SK-N-SH (cell line): Measurements from ENCODE around the gene ZNF679. TPM values are rescaled to one million over a fixed set of nuclear protein-coding genes. Genes with fewer than 3 reads are reported as not detected.
"Not testable (repeated sequence)": the region's sequence is repeated elsewhere in the genome, so short reads cannot be mapped to it uniquely, and the experiment has no call there.

ENCODE experiments used
- CTCF ChIA-PET: fragments of 300-600, 350-600 bp; formaldehyde crosslinking; extraction: SDS; loops from one replicate; lab custom pipeline; 2021; lab: Yijun Ruan, JAX
- POLR2A ChIA-PET: fragments of 350-600 bp; sonication (Branson Sonifier 250); formaldehyde crosslinking; extraction: SDS; loops from one replicate; lab custom pipeline; 2020; ENCODE audit warnings: antibody characterized with exemption, inconsistent platforms; lab: Yijun Ruan, JAX
- DNase-seq: peaks from one replicate; pipeline ENCODE4 v3.0.0; 2012
- H2AFZ ChIP-seq: fragments of 200-600 bp; sonication (generic); 2 replicates; pipeline ENCODE4 v1.8.1; 2016; ENCODE audit warnings: antibody characterized with exemption, mild to moderate bottlenecking, low read depth
- H3F3A ChIP-seq: fragments of 200-600 bp; sonication (generic); replicated peaks from 2 replicates; pipeline ENCODE3; 2016; ENCODE audit warnings: antibody characterized with exemption, mild to moderate bottlenecking; ENCODE audit not compliant: insufficient read depth
- H3K27ac ChIP-seq, 2 experiments: fragments of 200-500 bp in 1 of 2; fragments of 200-600 bp in 1 of 2; sonication (Bioruptor generic) in 1 of 2; sonication (generic), shearing (Covaris generic) in 1 of 2; 2 replicates each; pipeline versions ENCODE4 v1.5.1 to v1.6.1; 2014 to 2016; ENCODE audit warnings: low read depth in 2 of 2, inconsistent platforms in 1 of 2, low read length in 1 of 2, mild to moderate bottlenecking in 1 of 2, mixed read lengths in 1 of 2
- H3K27me3 ChIP-seq: fragments of 200-600 bp; sonication (generic), shearing (Covaris generic); 2 replicates; pipeline ENCODE4 v1.6.1; 2016; ENCODE audit warnings: mixed run types; ENCODE audit not compliant: insufficient read depth
- H3K36me3 ChIP-seq, 2 experiments: fragments of 200-500 bp in 1 of 2; fragments of 200-600 bp in 1 of 2; sonication (Bioruptor generic) in 1 of 2; sonication (generic) in 1 of 2; replicated peaks in 1 of 2; 2 replicates each; pipeline versions ENCODE3 to v1.5.1; 2014 to 2016; ENCODE audit warnings: low read length in 1 of 2, mild to moderate bottlenecking in 1 of 2; ENCODE audit not compliant: insufficient read depth in 2 of 2, control insufficient read depth in 1 of 2
- H3K4me1 ChIP-seq, 2 experiments: fragments of 200-500 bp in 1 of 2; fragments of 200-600 bp in 1 of 2; sonication (Bioruptor generic) in 1 of 2; sonication (generic), shearing (Covaris generic) in 1 of 2; 2 replicates each; pipeline versions ENCODE4 v1.5.1 to v1.6.1; 2014 to 2016; ENCODE audit warnings: low read depth in 1 of 2, low read length in 1 of 2, mixed run types in 1 of 2; ENCODE audit not compliant: insufficient read depth in 2 of 2, control insufficient read depth in 1 of 2
- H3K4me2 ChIP-seq: fragments of 200-600 bp; sonication (generic), shearing (Covaris generic); 2 replicates; pipeline ENCODE4 v1.6.1; 2017; ENCODE audit warnings: mixed run types
- H3K4me3 ChIP-seq, 2 experiments: fragments of 200-500 bp in 1 of 2; fragments of 200-600 bp in 1 of 2; sonication (Bioruptor generic) in 1 of 2; sonication (generic), shearing (Covaris generic) in 1 of 2; 2 replicates each; pipeline versions ENCODE4 v1.5.1 to v1.8.1; 2014 to 2016; ENCODE audit warnings: low read depth in 2 of 2, inconsistent platforms in 1 of 2, low read length in 1 of 2, mild to moderate bottlenecking in 1 of 2, mixed read lengths in 1 of 2, moderate library complexity in 1 of 2
- H3K79me2 ChIP-seq: fragments of 200-600 bp; sonication (generic); 2 replicates; pipeline ENCODE4 v1.8.1; 2017; ENCODE audit warnings: mild to moderate bottlenecking; ENCODE audit not compliant: insufficient read depth
- H3K9ac ChIP-seq: fragments of 200-600 bp; sonication (generic); 2 replicates; pipeline ENCODE4 v1.6.1; 2017; ENCODE audit warnings: mixed run types
- H3K9me2 ChIP-seq: fragments of 200-600 bp; sonication (generic); 2 replicates; pipeline ENCODE4 v1.6.1; 2017; ENCODE audit warnings: mixed run types
- H3K9me3 ChIP-seq: fragments of 200-600 bp; sonication (generic); 2 replicates; pipeline ENCODE4 v1.6.1; 2017; ENCODE audit warnings: mixed run types, mild to moderate bottlenecking, moderate library complexity
- H4K20me1 ChIP-seq: fragments of 200-600 bp; sonication (generic); 2 replicates; pipeline ENCODE4 v1.6.1; 2017; ENCODE audit warnings: mild to moderate bottlenecking, mixed run types; ENCODE audit not compliant: insufficient read depth
- EP300 ChIP-seq, 2 experiments: IDR thresholded peaks; 2 replicates each; pipeline versions ENCODE4 v1.4.0 to v1.6.1; 2012; ENCODE audit warnings: borderline replicate concordance in 1 of 2, low read depth in 1 of 2, low read length in 1 of 2
- MEF2A ChIP-seq: IDR thresholded peaks from 2 replicates; pipeline ENCODE4 v1.4.0; 2012; ENCODE audit warnings: low read depth, borderline replicate concordance
- POLR2AphosphoS5 ChIP-seq: IDR thresholded peaks from 2 replicates; pipeline ENCODE4 v1.6.1; 2012; ENCODE audit warnings: low read depth, low read length
- RFX5 ChIP-seq: IDR thresholded peaks from 2 replicates; pipeline ENCODE4 v1.6.1; 2012; ENCODE audit warnings: mild to moderate bottlenecking, improper control_type of control experiment, low read length
- SMC3 ChIP-seq: IDR thresholded peaks from 2 replicates; pipeline ENCODE4 v1.6.1; 2012; ENCODE audit warnings: low read depth, low read length, improper control_type of control experiment
- TAF1 ChIP-seq: IDR thresholded peaks from 2 replicates; pipeline ENCODE4 v1.6.1; 2012; ENCODE audit warnings: low read depth, mild to moderate bottlenecking, low read length, moderate library complexity, borderline replicate concordance
- TEAD4 ChIP-seq: IDR thresholded peaks from 2 replicates; pipeline ENCODE4 v1.4.0; 2012; ENCODE audit warnings: mild to moderate bottlenecking, borderline replicate concordance; ENCODE audit not compliant: insufficient read depth
- WGBS: methylation state at CpG from one replicate; pipeline ENCODE4 v1.1.6; 2017; ENCODE audit warnings: low lambda C conversion rate; 5-methylcytosine and 5-hydroxymethylcytosine counted together
- polyA plus RNA-seq, 3 experiments: library from polyadenylated mRNA; depleted of rRNA; stranded (reverse); fragments of >200 nt; gene quantifications; 2 replicates each; pipeline ENCODE4 v1.2.3, GENCODE V29; 2012
- TF ChIP-seq, protein P1 (sequence below): IDR thresholded peaks from 2 replicates; pipeline ENCODE4 v1.6.1; 2012; ENCODE audit warnings: mild to moderate bottlenecking, low read depth, low read length, moderate library complexity
- TF ChIP-seq, protein P2 (sequence below): fragments of 150-350 bp; IDR thresholded peaks from 2 replicates; pipeline ENCODE4 v1.6.1; 2016; ENCODE audit warnings: mild to moderate bottlenecking, low read depth, low read length
- TF ChIP-seq, protein P3 (sequence below): IDR thresholded peaks from 2 replicates; pipeline ENCODE4; 2012

The ZNF679 gene
- polyA plus RNA-seq, 1 of the 3 experiments (the other 2 are of a cell fraction): not detected

DNA sequence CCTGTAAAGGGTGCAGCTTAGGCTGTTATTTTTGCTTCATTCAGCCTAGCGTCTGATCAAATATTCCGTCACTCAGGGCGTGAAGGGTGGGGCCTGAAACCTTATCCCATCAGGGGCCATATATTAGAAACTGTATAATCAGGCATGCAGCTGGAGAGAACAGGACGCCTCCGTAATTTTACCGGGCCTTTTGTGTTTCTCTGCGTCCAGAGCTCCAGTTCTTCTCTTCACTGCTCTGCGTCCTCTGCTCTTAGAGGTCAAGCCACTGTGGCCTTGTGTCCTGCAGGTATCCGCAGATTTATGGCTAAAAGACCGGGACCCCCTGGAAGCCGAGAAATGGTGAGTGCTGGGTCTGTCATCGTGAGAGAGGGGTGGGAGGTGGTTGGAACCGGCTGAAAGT, 21.4 kb upstream of the ZNF679 start, which contains the start of gene ZNF735:
Gene ZNF735, plus strand, starts transcription at position 301 of the 400 bp plus-strand sequence. Its CDS starts 0 bp downstream, at position 301.
- CTCF ChIA-PET: interaction anchor here (1.4 kb wide), 1 partner anchor 24 kb away, joined by 4 read pairs; no protein-coding TSS in a partner anchor
- H3K27me3 ChIP-seq: no peaks in the 10 kb centered on the region
- H3K4me1 ChIP-seq: no peaks in the 10 kb centered on the region
- peaks cover 4% of the 10 kb centered on the region; the same call in 1 of the 2 replicates for H3K9me3 ChIP-seq
- H3K79me2 ChIP-seq: no peaks in the 10 kb centered on the region
- H3F3A ChIP-seq: no peaks in the 10 kb centered on the region
- no peaks in the 10 kb centered on the region for H3K36me3 ChIP-seq
- 10% methylated on average over 13 of the region's 13 CpGs for WGBS
- no peak within 1 kb of the TSS for H3K4me2 ChIP-seq
- no peak within 1 kb of the TSS for H2AFZ ChIP-seq
- H3K9me2 ChIP-seq: no peaks in the 10 kb centered on the region
- no peak within 1 kb of the TSS for H3K9ac ChIP-seq
- H3K27ac ChIP-seq: no peak within 1 kb of the TSS
- POLR2A ChIA-PET: no interaction called here
- TF ChIP-seq, protein P1, sequence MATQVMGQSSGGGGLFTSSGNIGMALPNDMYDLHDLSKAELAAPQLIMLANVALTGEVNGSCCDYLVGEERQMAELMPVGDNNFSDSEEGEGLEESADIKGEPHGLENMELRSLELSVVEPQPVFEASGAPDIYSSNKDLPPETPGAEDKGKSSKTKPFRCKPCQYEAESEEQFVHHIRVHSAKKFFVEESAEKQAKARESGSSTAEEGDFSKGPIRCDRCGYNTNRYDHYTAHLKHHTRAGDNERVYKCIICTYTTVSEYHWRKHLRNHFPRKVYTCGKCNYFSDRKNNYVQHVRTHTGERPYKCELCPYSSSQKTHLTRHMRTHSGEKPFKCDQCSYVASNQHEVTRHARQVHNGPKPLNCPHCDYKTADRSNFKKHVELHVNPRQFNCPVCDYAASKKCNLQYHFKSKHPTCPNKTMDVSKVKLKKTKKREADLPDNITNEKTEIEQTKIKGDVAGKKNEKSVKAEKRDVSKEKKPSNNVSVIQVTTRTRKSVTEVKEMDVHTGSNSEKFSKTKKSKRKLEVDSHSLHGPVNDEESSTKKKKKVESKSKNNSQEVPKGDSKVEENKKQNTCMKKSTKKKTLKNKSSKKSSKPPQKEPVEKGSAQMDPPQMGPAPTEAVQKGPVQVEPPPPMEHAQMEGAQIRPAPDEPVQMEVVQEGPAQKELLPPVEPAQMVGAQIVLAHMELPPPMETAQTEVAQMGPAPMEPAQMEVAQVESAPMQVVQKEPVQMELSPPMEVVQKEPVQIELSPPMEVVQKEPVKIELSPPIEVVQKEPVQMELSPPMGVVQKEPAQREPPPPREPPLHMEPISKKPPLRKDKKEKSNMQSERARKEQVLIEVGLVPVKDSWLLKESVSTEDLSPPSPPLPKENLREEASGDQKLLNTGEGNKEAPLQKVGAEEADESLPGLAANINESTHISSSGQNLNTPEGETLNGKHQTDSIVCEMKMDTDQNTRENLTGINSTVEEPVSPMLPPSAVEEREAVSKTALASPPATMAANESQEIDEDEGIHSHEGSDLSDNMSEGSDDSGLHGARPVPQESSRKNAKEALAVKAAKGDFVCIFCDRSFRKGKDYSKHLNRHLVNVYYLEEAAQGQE: no peak
- TF ChIP-seq MEF2A: no peak
- TF ChIP-seq POLR2AphosphoS5: no peak
- no peak for TF ChIP-seq RFX5
- no peak for TF ChIP-seq SMC3
- TF ChIP-seq EP300 (IDR thresholded peaks at IDR 0.05; ENCODE audit: borderline replicate concordance in 1 of 2, low read depth in 1 of 2, low read length in 1 of 2): no peak
- H3K4me3 ChIP-seq: no peak within 1 kb of the TSS
- H4K20me1 ChIP-seq: no peaks in the 10 kb centered on the region
- no peak for DNase-seq

DNA sequence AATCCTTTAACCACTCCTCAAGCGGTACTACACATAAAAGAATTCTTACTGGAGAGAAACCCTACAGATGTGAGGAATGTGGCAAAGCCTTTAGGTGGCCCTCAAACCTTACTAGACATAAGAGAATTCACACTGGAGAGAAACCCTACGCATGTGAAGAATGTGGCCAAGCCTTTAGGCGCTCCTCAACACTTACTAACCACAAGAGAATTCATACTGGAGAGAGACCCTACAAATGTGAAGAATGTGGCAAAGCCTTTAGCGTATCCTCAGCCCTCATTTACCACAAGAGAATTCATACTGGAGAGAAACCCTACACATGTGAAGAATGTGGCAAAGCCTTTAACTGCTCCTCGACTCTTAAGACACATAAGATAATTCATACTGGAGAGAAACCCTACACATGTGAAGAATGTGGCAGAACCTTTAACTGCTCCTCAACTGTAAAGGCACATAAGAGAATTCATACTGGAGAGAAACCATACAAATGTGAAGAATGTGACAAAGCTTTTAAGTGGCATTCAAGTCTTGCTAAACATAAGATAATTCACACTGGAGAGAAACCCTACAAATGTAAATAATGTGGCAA, 8.5 kb upstream of the ZNF679 start:
- H3K9me2 ChIP-seq, H3K4me3 ChIP-seq, H3K79me2 ChIP-seq, H2AFZ ChIP-seq, CTCF ChIA-PET, H3K9ac ChIP-seq, DNase-seq, H3K27me3 ChIP-seq, POLR2A ChIA-PET, H3F3A ChIP-seq, H3K27ac ChIP-seq, H4K20me1 ChIP-seq, H3K4me2 ChIP-seq, H3K4me1 ChIP-seq, H3K36me3 ChIP-seq: not testable (repeated sequence)
- WGBS: 5% methylated on average over 5 of the region's 5 CpGs
- H3K9me3 ChIP-seq: peaks cover 19% of the 10 kb centered on the region

DNA sequence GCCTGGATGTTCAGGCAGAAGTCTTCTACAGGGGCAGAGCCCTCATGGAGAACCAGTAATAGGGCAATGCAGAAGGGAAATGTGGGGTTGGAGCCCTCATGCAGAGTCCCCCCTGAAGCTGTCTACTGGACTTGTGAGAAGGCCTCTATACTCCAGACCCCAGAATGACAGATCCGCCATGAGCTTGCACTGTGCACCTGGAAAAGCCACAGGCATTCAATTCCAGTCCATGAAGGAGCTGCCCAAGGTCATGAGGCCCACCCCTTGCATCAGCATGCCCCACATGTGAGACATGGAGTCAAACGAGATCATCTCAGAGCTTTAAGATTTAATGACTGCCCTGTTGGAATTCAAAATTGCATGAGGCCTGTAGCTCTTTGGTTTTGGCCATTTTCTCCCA, 4.9 kb upstream of the ZNF679 start:
- H3K27ac ChIP-seq: no peak overlapping the region
- H3K36me3 ChIP-seq: no peaks in the 10 kb centered on the region
- H3F3A ChIP-seq: no peaks in the 10 kb centered on the region
- ChIA-PET POLR2A (no interaction called here), CTCF (no interaction called here)
- H3K4me1 ChIP-seq: no peaks in the 10 kb centered on the region
- peaks cover 10% of the 10 kb centered on the region; the same call in 1 of the 2 replicates for H3K9me3 ChIP-seq
- H3K4me2 ChIP-seq: no peak overlapping the region
- WGBS: 3% methylated on average over 2 of the region's 2 CpGs
- no peaks in the 10 kb centered on the region for H3K79me2 ChIP-seq
- no peak overlapping the region for H3K9ac ChIP-seq
- H3K27me3 ChIP-seq: no peaks in the 10 kb centered on the region
- no peaks in the 10 kb centered on the region for H3K9me2 ChIP-seq
- no peaks in the 10 kb centered on the region for H4K20me1 ChIP-seq
- DNase-seq: no peak
- H2AFZ ChIP-seq: no peak overlapping the region
- H3K4me3 ChIP-seq: no peak overlapping the region
- TF ChIP-seq TEAD4 (no peak), TAF1 (no peak)
- TF ChIP-seq, protein P1: no peak
- TF ChIP-seq, protein P2, sequence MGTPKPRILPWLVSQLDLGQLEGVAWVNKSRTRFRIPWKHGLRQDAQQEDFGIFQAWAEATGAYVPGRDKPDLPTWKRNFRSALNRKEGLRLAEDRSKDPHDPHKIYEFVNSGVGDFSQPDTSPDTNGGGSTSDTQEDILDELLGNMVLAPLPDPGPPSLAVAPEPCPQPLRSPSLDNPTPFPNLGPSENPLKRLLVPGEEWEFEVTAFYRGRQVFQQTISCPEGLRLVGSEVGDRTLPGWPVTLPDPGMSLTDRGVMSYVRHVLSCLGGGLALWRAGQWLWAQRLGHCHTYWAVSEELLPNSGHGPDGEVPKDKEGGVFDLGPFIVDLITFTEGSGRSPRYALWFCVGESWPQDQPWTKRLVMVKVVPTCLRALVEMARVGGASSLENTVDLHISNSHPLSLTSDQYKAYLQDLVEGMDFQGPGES: no peak
- TF ChIP-seq, protein P3, sequence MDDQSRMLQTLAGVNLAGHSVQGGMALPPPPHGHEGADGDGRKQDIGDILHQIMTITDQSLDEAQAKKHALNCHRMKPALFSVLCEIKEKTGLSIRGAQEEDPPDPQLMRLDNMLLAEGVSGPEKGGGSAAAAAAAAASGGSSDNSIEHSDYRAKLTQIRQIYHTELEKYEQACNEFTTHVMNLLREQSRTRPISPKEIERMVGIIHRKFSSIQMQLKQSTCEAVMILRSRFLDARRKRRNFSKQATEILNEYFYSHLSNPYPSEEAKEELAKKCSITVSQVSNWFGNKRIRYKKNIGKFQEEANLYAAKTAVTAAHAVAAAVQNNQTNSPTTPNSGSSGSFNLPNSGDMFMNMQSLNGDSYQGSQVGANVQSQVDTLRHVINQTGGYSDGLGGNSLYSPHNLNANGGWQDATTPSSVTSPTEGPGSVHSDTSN: no peak
